HepG2 (cell line): ENCODE measurements around the gene CLIC6. TPM values are rescaled to one million over a fixed set of nuclear protein-coding genes. Genes with fewer than 3 reads are reported as not detected.

ENCODE experiments used
- ATAC-seq: fragments of 200-7000 bp; cut with Tn5 transposase; 3 replicates; pipeline ENCODE4 v1.9.1; 2020; ENCODE audit warnings: mild to moderate bottlenecking, moderate library complexity
- BruUV-seq: library from RNA; stranded (reverse); fragments of 400-500 nt; replicated peaks from 2 replicates; lab custom pipeline; 2021; lab: Mats Ljungman, UMichigan
- CTCF ChIA-PET: fragments of 300-600 bp; formaldehyde crosslinking; extraction: SDS; loops from one replicate; lab custom pipeline; 2021; ENCODE audit warnings: low total read pairs, inconsistent platforms, low intra/inter-chr PET ratio; lab: Yijun Ruan, JAX
- POLR2A ChIA-PET: fragments of 350-600 bp; sonication (Branson Sonifier 250); formaldehyde crosslinking; loops from one replicate; lab custom pipeline; 2020; ENCODE audit warnings: antibody characterized with exemption, inconsistent platforms; lab: Yijun Ruan, JAX
- DNase-seq: peaks from one replicate; pipeline ENCODE4 v3.0.0-alpha.2; 2015; ENCODE audit warnings: low spot score
- FAIRE-seq: peaks from 3 replicates; lab custom pipeline; 2011; peaks lifted over from hg19 to GRCh38; lab: Jason Lieb, UNC
- H2AFZ ChIP-seq: one replicate; pipeline ENCODE4 v1.6.1; 2011; ENCODE audit warnings: low read length, inconsistent platforms
- H3K27ac ChIP-seq: fragments of 300-600 bp; 3 replicates; pipeline ENCODE4 v1.8.0; 2011; ENCODE audit warnings: mixed run types, mild to moderate bottlenecking, mixed read lengths, low read length, inconsistent platforms; ENCODE audit not compliant: insufficient read depth; ENCODE audit errors: extremely low read length
- H3K27me3 ChIP-seq, 2 experiments: fragments of 200-600 bp in 1 of 2; 2 replicates in 1 of 2; 3 replicates in 1 of 2; pipeline versions ENCODE4 v1.6.0 to v1.8.0; 2011; ENCODE audit warnings: low read length in 2 of 2, mild to moderate bottlenecking in 2 of 2, moderate library complexity in 2 of 2, inconsistent platforms in 1 of 2; ENCODE audit not compliant: insufficient read depth in 2 of 2, control insufficient read depth in 1 of 2
- H3K36me3 ChIP-seq, 2 experiments: fragments of 200-600 bp in 1 of 2; replicated peaks in 1 of 2; 2 replicates in 1 of 2; 3 replicates in 1 of 2; pipeline versions ENCODE4 v1.5.1 to v1.8.0; 2011; ENCODE audit warnings: low read length in 2 of 2, inconsistent platforms in 1 of 2; ENCODE audit not compliant: insufficient read depth in 2 of 2, control insufficient read depth in 1 of 2
- H3K4me1 ChIP-seq: 2 replicates; pipeline ENCODE4 v1.5.1; 2012; ENCODE audit warnings: low read length, inconsistent platforms; ENCODE audit not compliant: insufficient read depth
- H3K4me2 ChIP-seq: 2 replicates; pipeline ENCODE4 v1.6.0; 2011; ENCODE audit warnings: low read depth, low read length, inconsistent platforms
- H3K4me3 ChIP-seq, 3 experiments: fragments of 200-600 bp in 1 of 3; sonication (generic), shearing (Covaris generic) in 1 of 3; replicated peaks in 1 of 3; 2 replicates each; pipeline ENCODE4 v1.5.1; 2011 to 2016; ENCODE audit warnings: low read length in 3 of 3, inconsistent platforms in 2 of 3, low read depth in 2 of 3, mild to moderate bottlenecking in 2 of 3, control low read depth in 1 of 3, mixed read lengths in 1 of 3; ENCODE audit not compliant: insufficient read depth in 1 of 3
- H3K79me2 ChIP-seq: one replicate; pipeline ENCODE4 v1.6.1; 2011; ENCODE audit warnings: low read length, inconsistent platforms; ENCODE audit not compliant: insufficient read depth
- H3K9ac ChIP-seq: 2 replicates; pipeline ENCODE4 v1.6.0; 2011; ENCODE audit warnings: mild to moderate bottlenecking, low read depth, low read length, inconsistent platforms; ENCODE audit not compliant: insufficient read depth
- H3K9me3 ChIP-seq: 2 replicates; pipeline ENCODE4 v1.5.1; 2012; ENCODE audit warnings: mild to moderate bottlenecking, low read length
- H4K20me1 ChIP-seq: 2 replicates; pipeline ENCODE4 v1.6.0; 2011; ENCODE audit warnings: inconsistent platforms, mild to moderate bottlenecking, low read length, moderate library complexity; ENCODE audit not compliant: insufficient read depth
- BATF2 ChIP-seq: sonication (generic); formaldehyde crosslinking; IDR thresholded peaks from 2 replicates; pipeline ENCODE4 v1.8.0; 2022; ENCODE audit warnings: mild to moderate bottlenecking, missing genetic modification reagents, moderate library complexity
- CEBPG ChIP-seq: IDR thresholded peaks from 2 replicates; pipeline ENCODE4 v1.6.1; 2016
- GATA4 ChIP-seq: sonication (generic); IDR thresholded peaks from 2 replicates; pipeline ENCODE4 v1.6.1; 2016; ENCODE audit warnings: antibody characterized with exemption, low read depth, borderline replicate concordance
- HINFP ChIP-seq: sonication (generic); formaldehyde crosslinking; IDR thresholded peaks from 2 replicates; pipeline ENCODE4 v1.4.0; 2020; ENCODE audit warnings: low read depth, mild to moderate bottlenecking, missing genetic modification reagents
- HOXA5 ChIP-seq: sonication (generic); formaldehyde crosslinking; IDR thresholded peaks from 2 replicates; pipeline ENCODE4 v1.4.0; 2020; ENCODE audit warnings: missing genetic modification reagents
- POLR2G ChIP-seq: fragments of 200-400 bp; formaldehyde crosslinking; IDR thresholded peaks from 2 replicates; pipeline ENCODE4 v1.6.1; 2018; ENCODE audit warnings: mild to moderate bottlenecking, low read depth, low read length, moderate library complexity
- SMAD9 ChIP-seq: sonication (generic); formaldehyde crosslinking; IDR thresholded peaks from 2 replicates; pipeline ENCODE4 v1.5.1; 2020; ENCODE audit warnings: mild to moderate bottlenecking, missing genetic modification reagents
- TIGD3 ChIP-seq: sonication (generic); formaldehyde crosslinking; IDR thresholded peaks from 2 replicates; pipeline ENCODE4 v1.5.1; 2020; ENCODE audit warnings: mild to moderate bottlenecking, missing genetic modification reagents, borderline replicate concordance
- ZBTB46 ChIP-seq: sonication (generic); formaldehyde crosslinking; IDR thresholded peaks from 2 replicates; pipeline ENCODE4 v1.4.0; 2020; ENCODE audit warnings: mild to moderate bottlenecking, missing genetic modification reagents, borderline replicate concordance
- ZNF10 ChIP-seq: sonication (generic); formaldehyde crosslinking; IDR thresholded peaks from 2 replicates; pipeline ENCODE4 v1.4.0; 2020; ENCODE audit warnings: mild to moderate bottlenecking, low read depth, missing genetic modification reagents, borderline replicate concordance
- ZNF350 ChIP-seq: sonication (generic); formaldehyde crosslinking; IDR thresholded peaks from 2 replicates; pipeline ENCODE4 v1.4.0; 2020; ENCODE audit warnings: mild to moderate bottlenecking, low read depth, missing genetic modification reagents, borderline replicate concordance
- ZNF75D ChIP-seq: sonication (generic); formaldehyde crosslinking; IDR thresholded peaks from 2 replicates; pipeline ENCODE4 v1.8.1; 2023; ENCODE audit warnings: missing genetic modification reagents, mild to moderate bottlenecking, borderline replicate concordance
- ZNF780A ChIP-seq: sonication (generic); formaldehyde crosslinking; IDR thresholded peaks from 2 replicates; pipeline ENCODE4 v1.8.0; 2022; ENCODE audit warnings: mild to moderate bottlenecking, missing genetic modification reagents, moderate library complexity
- WGBS: methylation state at CpG from one replicate; pipeline ENCODE4 v1.1.6; 2017; ENCODE audit warnings: low lambda C conversion rate; 5-methylcytosine and 5-hydroxymethylcytosine counted together
- in situ Hi-C: cut with HindIII; loops from 2 replicates; pipeline ENCODE4 v1.10.0; 2017; ENCODE audit warnings: low pct_unique_long_range_greater_than_20kb; ENCODE audit not compliant: extremely low pct_ligation_motif_present
- intact Hi-C: fragments of 100-400 bp; cut with micrococcal nuclease; formaldehyde crosslinking; loops from one replicate; pipeline ENCODE4 v1.10.0; 2022; ENCODE audit not compliant: unreplicated experiment
- polyA plus RNA-seq, 8 experiments: library from polyadenylated mRNA; depleted of rRNA in 3 of 8; stranded (reverse) in 7 of 8; unstranded in 1 of 8; fragments of >200 nt; fragmentation: Illumina TruSeq in 4 of 8; extraction: Trizol in 4 of 8; gene quantifications; 2 replicates each; pipeline versions ENCODE4 v1.2.1 to v1.2.3, GENCODE V29; 2011 to 2016; ENCODE audit warnings: low read depth in 4 of 8, missing spikeins in 1 of 8, mixed read lengths in 1 of 8; ENCODE audit not compliant: insufficient read depth in 1 of 8
- total RNA-seq, 5 experiments: library from RNA; depleted of rRNA; stranded (reverse); fragments of >200 nt; fragmentation: Illumina TruSeq; extraction: Trizol; gene quantifications; 2 replicates each; pipeline ENCODE4 v1.2.3, GENCODE V29; 2016; ENCODE audit warnings: low read depth in 1 of 5

Gene CLIC6
- total and polyA plus RNA-seq, 2 of the 13 experiments (the other 11 are each of a cell fraction or from before 2014, with no cell fraction given) = not detected

GRCh38 chr21:34764715-34765284, 96.0 kb downstream of the CLIC6 start:
- no peak overlapping the region for H3K9ac ChIP-seq
- no peaks in the 10 kb centered on the region for H3K27me3 ChIP-seq
- no peaks in the 10 kb centered on the region for H3K36me3 ChIP-seq
- H3K27ac ChIP-seq = no peak overlapping the region
- H3K9me3 ChIP-seq = no peaks in the 10 kb centered on the region
- H3K4me3 ChIP-seq = no peak overlapping the region
- TF ChIP-seq ZNF350 (CRISPR knock-in tag) (no peak), ZNF75D (CRISPR knock-in tag) (no peak), ZNF10 (no peak), GATA4 (no peak), HOXA5 (CRISPR knock-in tag) (no peak), POLR2G (no peak), TIGD3 (CRISPR knock-in tag) (no peak), HINFP (CRISPR knock-in tag) (no peak), BATF2 (no peak), ZBTB46 (CRISPR knock-in tag) (no peak), ZNF780A (no peak), CEBPG (CRISPR knock-in tag) (no peak), SMAD9 (CRISPR knock-in tag) (no peak)
- ChIA-PET POLR2A (interaction anchor here (1.0 to 1.4 kb wide), 4 partner anchors 10 to 53 kb away, joined by 3 to 5 read pairs (median 4); no protein-coding TSS in a partner anchor), CTCF (no interaction called here)
- whole genome bisulfite sequencing = 87% methylated on average over 3 of the region's 3 CpGs
- DNase-seq (no peak), ATAC-seq (no peak), FAIRE-seq (no peak)
- H3K4me1 ChIP-seq = peaks cover 12% of the 10 kb centered on the region
- intact Hi-C loops = no loop called here
- in situ Hi-C loops = no loop called here
- no peak overlapping the region for H2AFZ ChIP-seq
- no peaks in the 10 kb centered on the region for H3K79me2 ChIP-seq
- no peaks in the 10 kb centered on the region for H4K20me1 ChIP-seq
- no TSS peak for BruUV-seq
- H3K4me2 ChIP-seq = no peak overlapping the region
